T-helper 9 cell (primary cell): ENCODE results near the gene KRTAP4-8.
"Not testable (repeated sequence)": the region's sequence is repeated elsewhere in the genome, so short reads cannot be mapped to it uniquely, and the experiment has no call there.

Source experiments
- DNase-seq: peaks from one replicate; pipeline ENCODE4 v3.0.0-alpha.2; 2020

KRTAP4-8 gene

DNA sequence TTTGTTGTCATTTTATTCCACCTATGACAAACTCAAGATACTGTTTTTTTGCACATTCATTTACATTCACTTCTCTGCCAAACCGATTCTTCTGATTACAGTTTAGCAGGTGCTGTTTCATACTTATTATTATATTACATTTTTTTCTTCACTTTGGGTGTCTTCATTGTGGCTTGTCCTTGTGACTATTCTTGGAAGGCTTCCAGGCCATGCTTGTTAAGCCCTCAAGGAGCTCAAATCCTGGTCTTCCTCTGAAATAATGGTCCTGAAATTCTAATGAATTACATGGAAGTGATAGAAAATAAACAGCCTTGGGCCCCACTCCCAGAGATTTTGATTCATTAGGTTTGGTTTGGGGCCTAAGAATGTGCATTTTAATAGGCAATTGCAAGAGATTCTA is 33.6 kb downstream of the KRTAP4-8 start:
- no peak for DNase-seq

DNA sequence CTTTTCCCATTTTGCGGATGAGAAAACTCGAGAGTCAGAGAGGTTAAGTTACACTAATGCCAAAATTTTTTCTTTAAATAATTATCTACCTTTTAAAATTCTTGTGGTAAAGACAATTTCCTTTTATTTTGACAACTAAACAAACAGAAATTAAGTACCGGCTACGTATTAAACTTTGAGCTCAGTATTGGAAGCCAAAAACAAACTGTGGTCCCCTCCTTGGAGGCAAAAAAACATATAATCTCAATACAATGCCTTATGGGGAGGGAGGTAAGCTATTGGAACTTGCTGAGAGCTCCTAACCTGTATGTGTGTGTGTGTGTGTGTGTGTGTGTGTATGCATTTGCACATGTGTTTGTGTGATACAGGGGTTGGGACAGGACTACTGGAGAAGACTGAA is 34.5 kb downstream of the KRTAP4-8 start:
- no peak for DNase-seq

DNA sequence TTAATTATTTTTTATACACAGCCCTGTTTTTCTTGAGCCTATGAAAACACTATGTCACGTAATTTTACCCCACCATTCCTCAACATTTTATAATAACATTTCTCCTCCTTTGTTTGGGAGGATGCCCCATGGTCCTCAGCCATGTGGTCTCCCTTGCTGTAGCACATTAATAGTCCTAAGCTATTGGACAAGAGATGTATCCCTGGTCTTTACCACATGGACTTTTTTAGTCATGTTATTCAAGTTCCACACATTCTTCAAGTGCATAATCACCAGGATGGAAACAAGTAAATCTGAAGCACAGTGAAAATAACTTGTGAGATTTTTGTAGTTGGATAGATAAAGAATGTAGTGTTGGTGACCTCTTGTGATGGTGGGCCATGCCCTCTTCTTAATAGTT is 36.0 kb downstream of the KRTAP4-8 start:
- DNase-seq = no peak

- DNase-seq = no peak
Measured at GRCh38 chr17:41060052-41060604, 37.8 kb downstream of the KRTAP4-8 start, which contains the start of gene KRTAP2-3. Gene KRTAP2-3 (minus strand): TSS chr17:41060114. CDS start chr17:41060050, 64 bp downstream.

DNA sequence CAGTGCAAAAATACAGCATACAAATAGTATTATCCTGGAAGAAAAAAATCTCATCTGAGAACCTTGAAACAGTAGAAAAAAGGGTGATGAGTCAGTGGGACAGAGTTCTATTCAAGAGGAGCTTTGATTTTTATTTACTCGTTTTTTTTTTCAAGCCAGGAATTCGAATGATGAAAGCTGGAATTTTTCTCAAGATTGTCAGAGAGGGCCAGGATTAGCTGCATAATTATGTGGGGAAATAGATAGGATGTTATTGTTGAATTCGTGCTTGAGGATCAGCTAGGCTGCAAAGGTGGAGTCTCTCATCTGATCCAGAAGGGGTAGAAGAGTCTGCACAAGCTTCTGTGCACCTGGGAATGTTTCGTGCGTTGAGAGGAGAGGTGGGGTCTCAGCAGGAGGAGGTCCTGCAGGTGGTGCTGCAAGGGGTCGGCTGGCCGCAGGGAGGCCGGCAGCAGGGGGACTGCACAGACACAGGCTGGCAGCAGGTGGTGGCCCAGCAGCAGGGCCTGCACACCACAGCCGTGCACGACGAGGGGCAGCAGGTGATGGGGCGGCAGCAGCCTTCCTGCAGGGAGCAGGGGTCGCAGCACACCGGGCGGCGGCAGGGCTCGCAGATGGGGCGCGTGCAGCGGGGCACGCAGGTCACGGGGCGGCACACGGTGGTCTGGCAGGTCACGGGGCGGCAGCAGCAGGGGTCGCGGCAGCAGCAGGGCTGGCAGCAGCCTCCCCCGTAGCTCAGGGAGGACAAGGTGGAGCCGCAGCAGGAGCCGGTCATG is 38.5 kb downstream of the KRTAP4-8 start:
- DNase-seq = not testable (repeated sequence)

- DNase-seq = no peak
Measured at GRCh38 chr17:41058741-41059140, 39.2 kb downstream of the KRTAP4-8 start.

DNA sequence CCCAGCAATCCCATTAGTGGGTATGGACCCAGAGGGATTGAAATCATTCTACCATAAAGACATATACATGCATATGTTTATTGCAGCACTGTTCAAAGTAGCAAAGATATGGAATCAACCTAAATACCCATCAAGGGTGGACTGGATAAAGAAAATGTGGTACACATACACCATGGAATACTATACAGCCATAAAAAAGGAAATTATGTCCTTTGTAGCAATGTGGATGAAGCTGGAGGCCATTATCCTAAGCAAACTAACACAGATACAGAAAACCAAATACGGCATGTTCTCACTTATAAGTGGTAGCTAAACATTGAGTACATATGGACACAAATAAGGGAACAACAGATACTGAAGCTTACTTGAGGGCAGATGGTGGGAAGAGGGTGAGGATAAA is 40.4 kb downstream of the KRTAP4-8 start:
- no peak for DNase-seq

GRCh38 chr17:41055130-41055529 is 42.8 kb downstream of the KRTAP4-8 start, which contains the start of gene KRTAP2-2:
Gene KRTAP2-2 (minus strand): TSS chr17:41055230. CDS start chr17:41055211, 19 bp downstream.
- DNase-seq = not testable (repeated sequence)

DNA sequence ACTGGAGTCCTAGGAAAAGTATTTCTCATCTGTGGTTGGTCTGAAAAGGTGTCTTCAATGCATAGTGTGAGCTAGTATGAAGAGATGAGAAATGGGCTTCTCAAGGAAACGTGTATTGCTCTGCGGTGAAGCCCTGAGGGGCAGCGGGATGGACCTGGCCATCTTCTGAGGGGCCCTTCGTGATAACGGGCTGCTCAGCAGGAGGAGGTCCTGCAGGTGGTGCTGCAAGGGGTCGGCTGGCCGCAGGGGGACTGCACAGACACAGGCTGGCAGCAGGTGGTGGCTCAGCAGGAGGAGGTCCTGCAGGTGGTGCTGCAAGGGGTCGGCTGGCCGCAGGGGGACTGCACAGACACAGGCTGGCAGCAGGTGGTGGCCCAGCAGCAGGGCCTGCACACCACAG is 43.4 kb downstream of the KRTAP4-8 start:
- not testable (repeated sequence) for DNase-seq

- DNase-seq = no peak
Measured at GRCh38 chr17:41054025-41054424, 43.9 kb downstream of the KRTAP4-8 start.

DNA sequence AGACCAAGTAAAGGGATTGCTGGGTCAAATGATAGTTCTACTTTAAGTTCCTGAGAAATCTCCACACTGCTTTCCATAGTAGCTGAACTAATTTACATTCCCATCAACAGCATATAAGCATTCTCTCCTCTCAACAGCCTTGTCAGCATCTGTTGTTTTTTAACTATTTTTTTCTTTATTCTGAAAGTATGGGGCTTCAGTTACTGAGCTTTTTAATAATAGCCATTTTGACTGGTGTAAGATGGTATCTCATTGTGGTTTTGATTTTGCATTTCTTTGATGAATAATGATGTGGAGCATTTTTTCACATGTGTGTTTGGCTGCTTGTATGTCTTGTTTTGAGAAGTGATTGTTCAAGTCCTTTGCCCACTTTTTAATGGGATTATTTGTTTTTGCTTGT is 45.4 kb downstream of the KRTAP4-8 start:
- no peak for DNase-seq

- DNase-seq = no peak
Measured at GRCh38 chr17:41049110-41049509, 48.8 kb downstream of the KRTAP4-8 start.

GRCh38 chr17:41048441-41048840 is 49.5 kb downstream of the KRTAP4-8 start:
- DNase-seq = no peak
